HG03025 (cell line): ENCODE results near the gene GFPT1.
"Not testable (repeated sequence)": the region's sequence is repeated elsewhere in the genome, so short reads cannot be mapped to it uniquely, and the experiment has no call there.

Experiments
- ATAC-seq: cut with Tn5 transposase; IDR thresholded peaks from one replicate; pipeline ENCODE4 v1.9.1; 2021; ENCODE audit warnings: mild to moderate bottlenecking, moderate library complexity; ENCODE audit not compliant: unreplicated experiment, low FRiP score

Gene GFPT1

DNA sequence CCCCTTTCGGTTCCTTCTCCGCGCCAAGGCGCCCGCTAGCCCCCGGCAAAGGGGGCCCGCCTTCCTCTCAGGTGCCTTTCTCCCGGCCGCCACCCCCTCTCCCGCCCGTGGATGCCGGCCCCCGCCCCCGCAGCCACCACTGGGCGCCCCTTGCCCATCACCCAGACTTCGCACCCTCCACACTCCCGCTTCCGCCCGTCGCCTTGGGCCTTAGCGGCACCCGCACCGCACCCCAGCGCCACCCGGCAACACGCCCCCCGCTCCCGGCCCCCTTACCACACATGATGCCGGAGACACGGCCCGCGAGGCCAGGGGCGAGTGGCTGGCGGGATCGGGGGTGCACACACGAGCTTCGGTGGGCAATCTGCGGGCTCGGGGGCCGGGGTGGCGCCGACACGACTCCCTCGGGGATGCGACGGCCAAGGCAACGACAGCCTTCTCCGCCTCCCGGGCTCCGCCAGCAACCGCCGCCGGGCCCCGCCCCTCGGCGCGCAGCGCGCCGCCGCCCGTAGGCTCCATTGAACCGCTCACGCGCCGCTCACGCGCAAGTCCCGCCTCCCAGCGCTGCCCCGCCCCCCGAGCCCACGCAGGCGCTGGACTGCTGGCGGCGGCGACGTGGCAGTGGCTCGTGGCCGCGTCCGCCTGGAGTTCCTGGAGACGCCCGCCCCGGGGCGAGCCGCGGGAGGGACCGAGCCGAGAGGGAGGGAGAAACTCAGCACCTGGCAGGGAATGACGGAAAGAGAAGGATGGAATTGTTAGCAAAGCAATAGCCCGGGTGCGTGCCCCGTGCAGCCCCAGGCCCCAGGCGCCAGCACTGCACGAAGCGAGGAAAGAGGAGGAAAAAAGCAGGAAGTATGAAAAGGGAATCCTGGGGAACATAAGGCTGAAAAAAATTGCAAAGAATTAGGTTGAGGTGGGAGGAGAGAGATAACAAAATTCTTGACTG is at the start of gene GFPT1:
GFPT1 (minus strand) TSS at position 439 of the 946 bp plus-strand sequence; CDS start at position 283, 156 bp downstream.
- ATAC-seq: peak; percentile 89

DNA sequence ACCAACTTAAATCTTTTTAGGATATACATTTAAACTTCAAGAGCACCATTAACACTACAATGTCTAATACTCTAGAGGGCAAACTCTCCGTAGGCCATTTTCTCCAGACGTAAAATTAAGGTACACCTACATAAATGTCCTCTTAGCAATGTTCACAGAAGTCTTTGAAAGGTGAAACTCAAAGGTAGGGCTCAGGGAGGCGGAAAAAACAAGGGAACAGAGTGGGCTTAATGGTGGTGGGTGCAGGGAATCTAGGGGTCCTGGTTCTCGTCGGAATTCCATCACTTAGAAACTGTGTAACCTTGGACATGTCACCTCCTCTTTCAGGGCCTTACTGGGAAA is 49.5 kb upstream of the GFPT1 start:
- no peak for ATAC-seq

DNA sequence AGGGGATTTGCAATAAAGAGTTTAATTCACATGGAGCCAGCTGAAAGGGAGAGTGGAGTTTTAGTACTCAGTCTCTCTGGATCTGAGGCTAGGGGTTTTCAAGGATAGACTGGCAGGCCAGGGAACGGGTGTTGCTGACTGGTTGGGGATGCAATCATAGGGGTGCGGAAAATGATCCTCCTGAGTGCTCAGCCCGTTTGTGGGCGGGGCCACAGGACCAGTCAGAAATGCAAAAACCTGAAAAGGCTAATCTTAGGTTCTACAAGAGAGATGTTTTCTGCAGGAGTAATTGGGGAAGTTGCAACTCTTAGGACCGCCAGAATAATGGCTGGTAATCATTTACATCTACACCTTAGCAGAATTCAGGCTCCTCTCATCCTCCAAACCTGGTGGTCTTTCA is 47.7 kb upstream of the GFPT1 start:
- ATAC-seq: no peak

DNA sequence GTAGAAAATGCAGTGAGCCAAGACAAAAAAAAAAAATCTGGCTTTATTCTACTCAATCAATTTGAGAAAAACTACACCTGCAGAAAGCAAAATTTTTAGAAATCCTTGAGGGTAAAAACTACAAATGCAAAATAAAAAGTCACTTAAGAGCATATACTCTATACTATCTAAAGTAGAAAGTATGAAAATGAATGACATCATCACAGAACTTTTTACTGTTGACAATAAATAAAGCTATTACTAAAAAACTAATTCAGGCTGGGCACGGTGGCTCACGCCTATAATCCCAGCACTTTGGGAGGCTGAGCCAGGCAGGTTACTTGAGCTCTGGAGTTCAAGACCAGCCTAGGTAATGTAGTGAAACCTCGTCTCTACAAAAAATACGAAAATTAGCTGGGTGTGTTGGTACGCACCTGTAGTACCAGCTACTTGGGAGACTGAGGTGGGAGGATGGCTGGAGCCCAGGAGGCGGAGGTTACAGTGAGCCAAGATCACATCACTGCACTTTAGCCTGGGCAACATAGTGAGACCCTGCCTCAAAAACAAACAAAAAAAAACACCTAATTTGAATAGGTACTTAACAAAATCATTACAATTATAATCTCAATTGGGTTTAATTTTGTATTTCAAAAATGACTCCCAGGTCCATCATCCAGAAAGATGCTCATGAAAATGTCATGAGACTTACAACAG is 42.6 kb upstream of the GFPT1 start:
- no peak for ATAC-seq

DNA sequence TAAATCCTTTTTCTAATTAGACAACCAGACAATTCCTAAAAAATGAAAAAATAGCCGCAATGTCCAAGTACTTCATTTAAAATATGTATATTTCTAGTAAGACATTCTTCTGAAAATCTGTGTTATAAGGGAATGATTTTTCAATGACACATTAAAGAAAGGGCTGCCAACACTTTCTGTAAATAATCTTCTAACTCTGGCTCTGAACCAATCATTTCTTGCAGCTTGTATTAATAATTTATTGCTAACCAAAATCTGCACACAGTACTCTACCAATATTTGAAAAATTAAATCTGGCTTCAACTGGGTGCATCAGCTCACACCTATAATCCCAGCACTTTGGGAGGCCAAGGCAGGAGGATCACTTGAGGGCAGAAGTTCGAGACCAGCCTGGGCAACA is 42.0 kb upstream of the GFPT1 start:
- ATAC-seq: no peak

DNA sequence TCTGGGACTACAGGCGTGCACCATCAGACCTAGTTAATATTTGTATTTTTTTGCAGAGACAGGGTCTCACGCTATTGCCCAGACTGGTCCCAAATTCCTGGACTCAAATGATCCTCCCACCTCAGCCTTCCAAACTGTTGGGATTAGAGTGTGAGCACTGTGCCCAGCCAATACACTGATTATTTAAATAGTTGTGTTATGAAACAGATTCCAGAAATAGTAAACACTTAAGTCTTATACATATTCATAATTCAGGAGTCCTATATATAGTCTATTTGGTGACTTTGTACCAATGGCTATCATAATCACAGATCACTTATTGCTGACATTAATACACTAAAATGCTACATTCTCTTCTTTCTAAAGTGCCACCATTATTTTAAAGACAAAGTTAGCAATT is 37.4 kb upstream of the GFPT1 start:
- ATAC-seq: no peak

DNA sequence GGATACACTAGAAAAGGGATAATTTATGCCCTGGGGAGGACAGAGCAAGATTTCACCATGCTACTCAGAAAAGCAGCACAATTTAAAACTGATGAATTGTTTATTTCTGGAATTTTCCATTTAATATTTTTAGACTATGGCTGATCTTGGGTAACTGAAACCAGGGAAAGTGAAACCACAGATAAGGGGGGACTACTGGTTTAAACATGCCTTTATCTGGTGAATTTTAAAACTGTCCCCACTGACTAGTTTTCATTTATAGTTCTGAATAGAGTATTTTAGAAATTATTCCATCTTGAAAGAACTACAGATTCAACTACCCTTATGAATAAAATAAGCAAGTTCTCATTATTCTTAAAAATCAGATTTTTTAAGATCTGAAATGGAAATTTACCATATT is 35.2 kb upstream of the GFPT1 start:
- ATAC-seq: no peak

DNA sequence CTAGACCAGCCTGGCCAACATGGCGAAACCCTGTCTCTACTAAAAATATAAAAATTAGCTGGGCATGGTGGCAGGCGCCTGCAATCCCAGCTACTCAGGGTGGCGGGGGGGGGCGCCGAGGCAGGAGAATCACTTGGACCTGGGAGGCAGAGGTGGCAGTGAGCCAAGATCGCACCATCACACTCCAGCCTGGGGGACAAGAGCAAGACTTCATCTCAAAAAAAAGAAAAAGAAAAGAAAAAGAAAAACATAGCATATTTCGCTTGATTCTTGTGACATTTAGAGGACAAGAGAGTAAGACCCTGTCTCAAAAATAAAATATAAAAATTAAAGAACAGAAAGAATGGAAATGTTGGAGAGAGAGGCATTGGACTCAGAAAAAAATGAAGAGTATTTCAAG is 32.1 kb upstream of the GFPT1 start:
- not testable (repeated sequence) for ATAC-seq

DNA sequence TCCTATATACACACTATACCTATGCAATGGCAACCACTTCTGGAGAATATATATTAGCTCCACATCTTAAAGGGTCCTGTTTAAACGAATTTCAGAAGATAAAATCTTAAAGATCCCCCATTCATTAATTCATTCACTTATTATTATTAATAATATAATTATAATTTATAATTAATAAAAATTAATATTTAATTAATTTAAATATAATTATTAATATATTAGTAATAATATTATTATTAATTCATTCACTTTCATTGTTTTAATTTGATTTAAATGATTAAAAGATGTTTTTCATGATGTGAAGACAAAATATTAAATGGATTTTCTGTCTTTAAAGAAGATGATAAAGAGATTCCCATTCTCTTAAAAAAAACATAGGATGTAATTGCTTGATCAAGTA is 29.1 kb upstream of the GFPT1 start:
- no peak for ATAC-seq

DNA sequence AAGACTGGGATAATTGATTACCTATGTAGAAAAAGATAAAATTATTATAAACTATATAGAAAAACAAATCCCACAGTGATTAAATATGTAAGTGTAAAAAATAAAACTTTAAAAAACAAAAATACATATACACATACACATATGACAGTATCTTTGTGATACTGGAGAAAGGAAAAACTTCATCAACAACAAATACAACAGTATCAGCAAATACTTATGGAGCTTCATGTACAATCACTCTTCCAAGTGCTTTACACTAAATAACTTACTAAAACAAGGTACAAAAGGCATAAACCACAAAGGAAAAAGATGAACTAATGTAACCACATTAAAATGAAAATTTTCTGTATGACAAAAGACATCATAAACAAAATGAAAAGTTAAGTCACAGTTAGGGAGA is 24.1 kb upstream of the GFPT1 start:
- ATAC-seq: no peak

DNA sequence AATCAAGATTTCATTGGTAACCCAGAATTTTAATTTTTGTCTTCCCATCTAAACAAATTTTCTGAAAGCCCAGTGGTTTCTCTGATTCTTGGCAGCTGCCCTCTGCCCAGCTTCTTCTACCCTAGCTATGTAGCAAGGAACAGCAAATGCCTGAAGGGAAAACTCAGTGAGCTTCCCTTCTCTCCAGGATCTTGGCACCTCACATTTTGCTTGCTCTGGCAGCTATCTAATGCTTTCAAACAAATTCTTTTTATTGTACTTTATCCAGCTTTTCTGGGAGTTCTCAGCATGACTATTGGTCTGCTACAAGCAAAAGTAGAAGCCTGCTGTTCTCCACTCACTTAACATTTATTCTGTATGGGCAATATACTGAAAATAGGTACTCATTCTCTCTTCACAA is 18.3 kb upstream of the GFPT1 start:
- no peak for ATAC-seq

DNA sequence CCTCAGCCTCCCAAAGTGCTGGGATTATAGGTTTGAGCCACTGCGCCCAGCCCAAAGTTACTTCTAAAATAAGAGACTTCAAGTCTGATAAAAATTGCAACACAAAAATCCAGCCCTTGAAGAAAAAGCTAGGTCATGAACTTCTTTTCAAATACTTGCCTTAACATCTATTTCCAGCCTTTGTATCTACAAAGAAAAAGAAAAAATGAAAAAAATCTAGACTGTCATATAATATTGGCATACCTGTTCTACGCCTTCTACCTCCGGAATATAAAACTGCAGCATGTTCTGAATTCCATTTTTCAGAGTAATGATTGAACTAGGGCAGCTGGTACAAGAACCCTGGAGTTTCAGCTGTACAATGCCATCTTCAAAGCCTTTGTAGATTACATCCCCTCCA is 13.1 kb upstream of the GFPT1 start:
- ATAC-seq: no peak

DNA sequence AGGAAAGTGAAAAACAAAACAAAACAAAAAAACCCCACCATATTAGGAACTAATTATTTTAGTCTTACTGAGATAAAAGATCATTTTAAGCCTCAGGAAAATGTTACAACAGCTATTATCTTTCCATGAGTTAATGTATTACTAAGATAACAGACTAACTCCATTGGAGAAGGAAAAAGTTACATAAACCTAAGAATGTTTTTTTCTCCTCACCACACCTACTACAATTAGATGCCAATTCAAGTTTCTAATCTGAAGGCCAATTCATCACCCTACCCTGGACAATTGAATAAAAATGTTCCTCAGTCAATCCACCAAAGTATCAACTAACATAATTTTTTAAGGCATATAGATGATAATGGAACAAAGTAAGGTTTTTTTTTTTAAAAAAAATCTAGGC is 10.2 kb upstream of the GFPT1 start:
- ATAC-seq: no peak

DNA sequence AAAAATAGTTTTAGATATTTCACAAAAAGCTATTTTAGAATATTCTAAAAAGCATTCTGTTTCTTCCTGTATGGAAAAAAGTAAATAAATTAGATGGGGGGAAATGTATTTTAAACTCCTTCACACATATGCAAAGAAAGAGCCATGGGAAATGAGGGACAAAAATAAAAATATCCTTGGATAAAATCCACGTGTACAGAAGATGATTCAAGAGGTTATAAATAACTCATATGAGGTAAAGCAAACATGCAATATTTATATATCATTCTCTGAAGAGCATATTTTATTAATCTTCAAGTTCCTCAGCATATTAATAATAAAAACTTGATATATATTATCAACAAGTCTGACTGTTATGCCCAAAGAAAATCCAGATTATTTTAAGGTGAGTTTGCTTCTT is 8.8 kb upstream of the GFPT1 start:
- no peak for ATAC-seq

DNA sequence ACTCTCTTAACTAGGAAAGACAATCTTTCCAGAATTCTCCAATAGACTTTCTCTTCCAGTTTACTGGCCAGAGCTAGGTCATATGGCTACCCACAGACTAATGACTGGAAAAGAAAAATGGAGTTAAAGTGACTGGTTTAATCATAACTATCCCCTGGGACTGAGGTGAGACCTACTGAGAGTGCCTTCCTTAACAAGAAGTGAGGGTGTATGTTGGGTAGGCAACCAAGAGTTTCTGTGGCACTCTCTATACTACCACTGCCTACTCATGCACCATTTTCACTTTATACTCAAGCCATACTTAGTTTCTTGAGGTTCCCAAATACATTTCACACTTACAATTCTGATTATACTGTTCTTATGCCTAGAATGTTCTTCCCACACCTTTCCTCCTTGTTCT is 6.9 kb upstream of the GFPT1 start:
- ATAC-seq: no peak

DNA sequence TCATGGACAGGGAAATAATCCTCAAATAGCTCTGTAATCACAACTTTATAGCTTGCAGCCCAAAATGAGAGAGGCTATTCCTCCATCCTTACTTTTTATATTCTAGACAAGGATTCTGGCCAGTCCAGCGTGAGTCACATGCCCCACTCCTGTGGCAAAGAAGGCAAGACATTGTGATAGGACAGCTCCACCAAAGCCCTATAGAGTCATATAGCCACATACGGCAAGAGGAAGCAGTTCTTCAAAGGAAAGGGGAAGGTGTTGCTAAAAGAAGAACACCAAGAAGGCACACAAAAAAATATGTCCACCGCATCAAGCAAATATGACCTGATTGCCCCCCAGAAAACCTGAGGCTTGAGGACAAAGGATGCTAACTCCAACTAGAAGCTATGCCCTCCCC is 3.4 kb upstream of the GFPT1 start:
- no peak for ATAC-seq

DNA sequence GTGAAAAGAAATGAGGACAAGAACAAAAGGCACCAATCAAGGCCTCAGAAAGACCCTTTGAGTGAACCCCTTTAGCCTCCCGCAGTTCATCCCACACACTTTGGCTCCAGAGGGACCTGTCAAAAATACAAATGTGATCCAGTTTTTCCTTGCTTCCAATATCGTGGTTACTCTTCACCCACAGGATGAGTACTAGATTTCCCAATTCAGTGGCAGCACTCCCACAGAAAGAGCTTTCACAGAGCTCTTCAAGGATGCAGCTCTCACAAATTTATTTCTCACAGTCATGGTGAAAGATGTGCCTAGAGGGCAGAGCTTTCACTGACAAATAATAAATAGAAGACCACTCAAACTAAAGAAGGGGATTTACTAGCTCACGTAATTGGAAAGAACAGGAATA is 3.0 kb upstream of the GFPT1 start:
- ATAC-seq: no peak

DNA sequence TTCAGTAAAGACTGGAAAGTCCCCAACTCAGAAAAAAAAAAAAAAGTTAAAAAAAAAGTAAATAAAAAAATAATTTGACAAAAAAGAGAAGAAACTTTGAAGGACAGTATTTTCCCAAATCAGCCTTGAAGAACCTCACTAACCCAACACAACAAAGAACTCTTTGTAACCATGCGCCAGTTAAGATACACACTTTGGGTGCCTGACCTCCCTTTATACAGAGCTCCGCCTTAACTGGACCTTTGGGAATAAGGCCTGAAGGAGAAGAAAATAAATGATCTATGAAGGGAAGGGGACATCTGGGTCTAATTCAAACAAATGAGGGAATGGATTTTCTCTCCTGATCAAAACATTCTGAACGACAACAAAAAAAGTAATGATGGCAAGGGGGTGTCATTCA is 2.2 kb upstream of the GFPT1 start:
- no peak for ATAC-seq

DNA sequence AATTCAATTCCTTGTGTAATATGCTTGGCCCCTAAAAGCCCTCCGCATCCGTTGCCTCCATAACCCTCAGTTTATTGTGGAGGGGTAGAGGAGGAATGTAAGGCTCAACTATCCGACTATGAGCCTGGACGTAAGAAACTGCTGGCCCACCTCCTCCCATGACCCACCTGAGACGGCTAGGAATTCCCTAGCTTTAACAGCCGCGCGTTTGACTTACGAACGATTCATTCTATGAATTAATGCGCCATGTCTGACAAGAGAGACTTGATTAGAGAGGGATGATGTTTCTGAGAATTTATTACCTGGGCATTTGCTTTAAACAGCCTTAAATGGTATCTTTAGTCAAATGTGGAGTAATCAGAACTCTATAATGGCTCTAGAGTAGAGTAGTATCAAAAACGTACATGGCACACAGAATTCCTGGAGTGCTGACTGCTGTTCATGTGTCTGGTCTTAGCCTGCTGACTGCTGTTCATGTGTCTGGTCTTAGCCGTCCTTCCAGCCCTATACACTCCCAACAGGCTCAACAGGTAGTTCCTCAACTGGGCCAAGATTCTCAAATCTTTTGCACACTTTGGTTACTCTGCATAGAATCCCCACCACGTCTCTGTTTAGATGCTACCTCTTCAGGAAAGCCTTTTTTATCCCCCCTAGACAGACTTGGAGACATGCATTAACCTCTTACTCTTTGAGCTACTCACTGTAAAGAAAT is 899 bp upstream of the GFPT1 start:
- no peak for ATAC-seq

DNA sequence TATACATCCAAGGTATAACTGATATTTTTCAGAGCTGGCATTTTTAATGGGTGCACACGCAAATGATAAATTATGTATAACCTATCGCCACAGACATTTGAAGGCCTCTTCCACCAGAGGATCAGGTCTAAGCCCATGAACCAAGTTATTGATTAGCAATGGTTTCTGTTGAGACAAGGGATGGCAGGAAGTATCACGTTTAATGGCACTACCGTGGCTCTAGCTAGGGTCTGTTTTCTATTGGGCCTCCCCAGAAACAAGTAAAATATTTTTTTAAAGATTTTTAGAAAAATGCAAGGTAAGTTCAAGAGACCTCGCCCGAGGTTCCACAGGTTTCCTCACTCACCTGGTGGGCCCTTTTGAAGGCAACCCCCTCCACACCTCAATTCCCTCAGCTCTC is 667 bp downstream of the GFPT1 start:
- no peak for ATAC-seq

DNA sequence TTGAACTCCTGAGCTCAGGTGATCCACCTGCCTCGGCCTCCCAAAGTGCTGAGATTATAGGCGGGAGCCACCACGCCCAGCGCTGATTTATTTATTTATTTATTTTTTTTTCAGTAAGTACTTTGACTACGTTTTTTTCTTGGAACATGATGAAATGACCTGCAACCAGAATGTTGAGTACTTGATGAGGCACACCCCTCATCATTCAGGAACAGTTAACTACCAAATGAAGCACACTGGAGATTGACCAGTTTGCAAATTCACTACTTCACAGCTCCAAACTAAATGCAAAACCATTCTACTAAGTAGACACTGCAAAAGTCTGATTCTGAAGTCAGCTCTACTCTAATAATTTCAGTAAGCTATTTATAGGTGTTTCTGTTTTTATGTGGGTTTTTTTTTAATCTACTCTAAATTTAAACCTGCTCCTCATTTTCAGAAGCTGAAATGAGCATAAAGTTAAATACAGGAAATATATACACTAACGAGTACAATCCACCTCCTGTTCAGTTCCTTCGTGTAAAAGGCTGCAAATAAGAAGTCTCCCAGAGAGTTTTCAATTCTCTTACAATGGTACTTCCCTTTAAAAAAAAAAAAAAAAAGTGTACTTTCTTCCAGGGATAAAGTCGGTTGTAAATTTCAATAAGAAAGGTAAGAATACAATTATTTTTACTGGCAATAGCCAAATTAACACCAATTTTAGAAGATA is 1.4 kb downstream of the GFPT1 start:
- ATAC-seq: no peak
